Measurements from ENCODE around the gene ADSL.
"Not testable (repeated sequence)": the region's sequence is repeated elsewhere in the genome, so short reads cannot be mapped to it uniquely, and the experiment has no call there.

Gene ADSL

GRCh38 chr22:40374567-40374966 is 28.3 kb downstream of the ADSL start:
- DNase-seq (ENCODE audit: low spot score): no peak

- no peak for DNase-seq (ENCODE audit: low spot score)
Measured at GRCh38 chr22:40376149-40376548, 29.8 kb downstream of the ADSL start.

- DNase-seq (ENCODE audit: low spot score): no peak
Measured at GRCh38 chr22:40377931-40378330, 31.6 kb downstream of the ADSL start.

GRCh38 chr22:40378448-40378847 is 32.1 kb downstream of the ADSL start:
- DNase-seq (ENCODE audit: low spot score): not testable (repeated sequence)

- DNase-seq (ENCODE audit: low spot score): no peak
Measured at GRCh38 chr22:40381461-40381860, 35.2 kb downstream of the ADSL start.

- DNase-seq (ENCODE audit: low spot score): no peak
Measured at GRCh38 chr22:40383905-40384304, 37.6 kb downstream of the ADSL start.

GRCh38 chr22:40385036-40385782 is 38.9 kb downstream of the ADSL start:
- DNase-seq (ENCODE audit: low spot score): no peak

- no peak for DNase-seq (ENCODE audit: low spot score)
Measured at GRCh38 chr22:40387746-40388145, 41.4 kb downstream of the ADSL start.

- no peak for DNase-seq (ENCODE audit: low spot score)
Measured at GRCh38 chr22:40388231-40388630, 41.9 kb downstream of the ADSL start.

GRCh38 chr22:40391417-40391816 is 45.1 kb downstream of the ADSL start:
- no peak for DNase-seq (ENCODE audit: low spot score)

- no peak for DNase-seq (ENCODE audit: low spot score)
Measured at GRCh38 chr22:40392618-40393017, 46.3 kb downstream of the ADSL start.

GRCh38 chr22:40394607-40395006 is 48.3 kb downstream of the ADSL start:
- DNase-seq (ENCODE audit: low spot score): no peak

- DNase-seq (ENCODE audit: low spot score): no peak
Measured at GRCh38 chr22:40395607-40396006, 49.3 kb downstream of the ADSL start.

- no peak for DNase-seq (ENCODE audit: low spot score)
Measured at GRCh38 chr22:40396882-40397281, 50.6 kb downstream of the ADSL start.

- DNase-seq (ENCODE audit: low spot score): no peak
Measured at GRCh38 chr22:40397396-40397795, 51.1 kb downstream of the ADSL start.

GRCh38 chr22:40399621-40400020 is 53.3 kb downstream of the ADSL start:
- no peak for DNase-seq (ENCODE audit: low spot score)

GRCh38 chr22:40400159-40400558 is 53.9 kb downstream of the ADSL start:
- DNase-seq (ENCODE audit: low spot score): no peak

- no peak for DNase-seq (ENCODE audit: low spot score)
Measured at GRCh38 chr22:40401532-40401931, 55.2 kb downstream of the ADSL start.

GRCh38 chr22:40401981-40402406 is 55.7 kb downstream of the ADSL start:
- no peak for DNase-seq (ENCODE audit: low spot score)

- no peak for DNase-seq (ENCODE audit: low spot score)
Measured at GRCh38 chr22:40403141-40403540, 56.8 kb downstream of the ADSL start.

GRCh38 chr22:40403651-40404050 is 57.4 kb downstream of the ADSL start:
- no peak for DNase-seq (ENCODE audit: low spot score)

- no peak for DNase-seq (ENCODE audit: low spot score)
Measured at GRCh38 chr22:40404251-40405177, 58.2 kb downstream of the ADSL start.
